HepG2 (cell line): ENCODE data around the gene SFI1. TPM values are rescaled to one million over a fixed set of nuclear protein-coding genes. Genes with fewer than 3 reads are reported as not detected.
A peak's percentile ranks its signal among the peaks of the same experiment; 100 is the strongest.

Experiments
- DMTF1 ChIP-seq: sonication (generic); formaldehyde crosslinking; IDR thresholded peaks from 2 replicates; pipeline ENCODE4 v1.4.0; 2020; ENCODE audit warnings: mild to moderate bottlenecking, missing genetic modification reagents
- ETV6 ChIP-seq: sonication (generic); formaldehyde crosslinking; conservative IDR thresholded peaks from 2 replicates; pipeline ENCODE4 v1.4.0; 2020; ENCODE audit warnings: missing genetic modification reagents
- FOXA3 ChIP-seq: IDR thresholded peaks from 2 replicates; pipeline ENCODE4 v1.6.1; 2016; ENCODE audit warnings: missing genetic modification reagents, missing compliant biosample characterization
- RFXAP ChIP-seq: sonication (generic); formaldehyde crosslinking; IDR thresholded peaks from 2 replicates; pipeline ENCODE4 v1.4.0; 2020; ENCODE audit warnings: missing genetic modification reagents, borderline replicate concordance
- RXRA ChIP-seq: sonication (generic); formaldehyde crosslinking; IDR thresholded peaks from 2 replicates; pipeline ENCODE4 v1.5.1; 2020; ENCODE audit warnings: missing genetic modification reagents
- SKIL ChIP-seq: sonication (generic); formaldehyde crosslinking; IDR thresholded peaks from 2 replicates; pipeline ENCODE4 v1.8.0; 2022; ENCODE audit warnings: missing genetic modification reagents, mild to moderate bottlenecking, moderate library complexity, borderline replicate concordance
- THRA ChIP-seq: sonication (generic); formaldehyde crosslinking; IDR thresholded peaks from 2 replicates; pipeline ENCODE4 v1.4.0; 2020; ENCODE audit warnings: missing genetic modification reagents, borderline replicate concordance
- ZNF362 ChIP-seq: sonication (generic); formaldehyde crosslinking; IDR thresholded peaks from 2 replicates; pipeline ENCODE4 v1.4.0; 2020; ENCODE audit warnings: missing genetic modification reagents, mild to moderate bottlenecking, borderline replicate concordance
- ZNF749 ChIP-seq: sonication (generic); formaldehyde crosslinking; IDR thresholded peaks from 2 replicates; pipeline ENCODE4 v1.8.0; 2022; ENCODE audit warnings: mild to moderate bottlenecking, missing genetic modification reagents, moderate library complexity, borderline replicate concordance
- polyA plus RNA-seq, 8 experiments: library from polyadenylated mRNA; depleted of rRNA in 3 of 8; stranded (reverse) in 7 of 8; unstranded in 1 of 8; fragments of >200 nt; fragmentation: Illumina TruSeq in 4 of 8; extraction: Trizol in 4 of 8; gene quantifications; 2 replicates each; pipeline versions ENCODE4 v1.2.1 to v1.2.3, GENCODE V29; 2011 to 2016; ENCODE audit warnings: low read depth in 4 of 8, missing spikeins in 1 of 8, mixed read lengths in 1 of 8; ENCODE audit not compliant: insufficient read depth in 1 of 8
- total RNA-seq, 5 experiments: library from RNA; depleted of rRNA; stranded (reverse); fragments of >200 nt; fragmentation: Illumina TruSeq; extraction: Trizol; gene quantifications; 2 replicates each; pipeline ENCODE4 v1.2.3, GENCODE V29; 2016; ENCODE audit warnings: low read depth in 1 of 5
- TF ChIP-seq, protein P1 (sequence below): sonication (generic); formaldehyde crosslinking; IDR thresholded peaks from 2 replicates; pipeline ENCODE4 v1.4.0; 2020; ENCODE audit warnings: missing genetic modification reagents
- TF ChIP-seq, protein P2 (sequence below): sonication (generic); formaldehyde crosslinking; IDR thresholded peaks from 2 replicates; pipeline ENCODE4 v1.8.1; 2023; ENCODE audit warnings: mild to moderate bottlenecking, missing genetic modification reagents
- TF ChIP-seq, protein P3 (sequence below): sonication (generic); formaldehyde crosslinking; IDR thresholded peaks from 2 replicates; pipeline ENCODE4 v1.5.0; 2020; ENCODE audit warnings: mild to moderate bottlenecking, low read depth, missing genetic modification reagents, borderline replicate concordance
- TF ChIP-seq, protein P4 (sequence below): IDR thresholded peaks from 2 replicates; pipeline ENCODE4 v1.6.1; 2016; ENCODE audit warnings: missing compliant biosample characterization, missing genetic modification reagents, borderline replicate concordance

The SFI1 gene
- total and polyA plus RNA-seq, 2 of the 13 experiments (the other 11 are each of a cell fraction or from before 2014, with no cell fraction given): 20.5 to 40.1 TPM

DNA sequence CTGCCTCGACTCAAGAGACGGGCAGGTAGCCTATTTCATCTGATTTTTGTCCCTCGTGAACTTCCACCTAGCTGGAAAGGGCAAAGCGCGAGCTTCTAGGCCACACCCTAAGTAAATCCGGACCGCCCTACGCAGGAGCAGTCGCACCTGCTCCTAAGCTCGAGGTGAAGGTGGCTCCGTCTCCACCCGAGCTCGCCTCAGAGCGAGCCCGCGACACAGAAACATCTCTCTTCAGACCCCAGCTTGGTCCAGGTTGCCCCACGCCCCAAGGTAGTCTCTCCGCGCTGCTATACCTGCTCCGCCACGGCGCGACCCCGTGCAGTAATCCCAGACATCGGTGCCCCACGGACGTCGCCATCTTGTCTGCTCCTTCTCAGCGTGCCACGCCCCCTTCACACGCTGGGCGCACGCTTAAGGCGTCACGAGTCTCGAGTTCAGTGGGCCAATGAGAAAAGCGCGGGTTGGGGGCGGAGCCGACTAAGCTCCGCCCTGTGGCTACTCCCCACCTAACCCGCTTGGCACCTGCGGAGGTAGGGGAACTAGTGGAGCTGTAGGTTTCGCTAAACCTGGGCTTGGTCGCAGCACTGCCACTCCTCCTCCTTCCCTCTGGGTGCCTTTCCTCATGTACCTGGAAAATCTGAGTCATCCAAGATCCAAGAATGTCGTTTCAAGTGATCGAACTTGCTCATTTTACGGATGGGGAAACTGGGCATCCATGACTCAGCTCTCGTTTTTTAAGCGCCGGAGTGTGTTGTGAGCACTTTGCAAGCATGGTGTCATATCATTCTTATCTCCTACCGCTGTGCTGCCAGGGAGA, 165.7 kb downstream of the SFI1 start, which contains the start of gene PISD (continued):
- TF ChIP-seq, protein P1, sequence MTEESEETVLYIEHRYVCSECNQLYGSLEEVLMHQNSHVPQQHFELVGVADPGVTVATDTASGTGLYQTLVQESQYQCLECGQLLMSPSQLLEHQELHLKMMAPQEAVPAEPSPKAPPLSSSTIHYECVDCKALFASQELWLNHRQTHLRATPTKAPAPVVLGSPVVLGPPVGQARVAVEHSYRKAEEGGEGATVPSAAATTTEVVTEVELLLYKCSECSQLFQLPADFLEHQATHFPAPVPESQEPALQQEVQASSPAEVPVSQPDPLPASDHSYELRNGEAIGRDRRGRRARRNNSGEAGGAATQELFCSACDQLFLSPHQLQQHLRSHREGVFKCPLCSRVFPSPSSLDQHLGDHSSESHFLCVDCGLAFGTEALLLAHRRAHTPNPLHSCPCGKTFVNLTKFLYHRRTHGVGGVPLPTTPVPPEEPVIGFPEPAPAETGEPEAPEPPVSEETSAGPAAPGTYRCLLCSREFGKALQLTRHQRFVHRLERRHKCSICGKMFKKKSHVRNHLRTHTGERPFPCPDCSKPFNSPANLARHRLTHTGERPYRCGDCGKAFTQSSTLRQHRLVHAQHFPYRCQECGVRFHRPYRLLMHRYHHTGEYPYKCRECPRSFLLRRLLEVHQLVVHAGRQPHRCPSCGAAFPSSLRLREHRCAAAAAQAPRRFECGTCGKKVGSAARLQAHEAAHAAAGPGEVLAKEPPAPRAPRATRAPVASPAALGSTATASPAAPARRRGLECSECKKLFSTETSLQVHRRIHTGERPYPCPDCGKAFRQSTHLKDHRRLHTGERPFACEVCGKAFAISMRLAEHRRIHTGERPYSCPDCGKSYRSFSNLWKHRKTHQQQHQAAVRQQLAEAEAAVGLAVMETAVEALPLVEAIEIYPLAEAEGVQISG: peak; percentile 90
- 0 out of 2 replicates have a peak, but pooled peaks have one; percentile 21 for TF ChIP-seq THRA (CRISPR knock-in tag)
- peak; percentile 52; the same call in 1 of the 2 replicates for TF ChIP-seq FOXA3 (CRISPR knock-in tag)
- no peak for TF ChIP-seq DMTF1 (CRISPR knock-in tag)
- peak; percentile 37; the same call in 1 of the 2 replicates for TF ChIP-seq SKIL (CRISPR knock-in tag)
- no peak for TF ChIP-seq ZNF749 (CRISPR knock-in tag)
- peak; percentile 85 for TF ChIP-seq RXRA
- TF ChIP-seq, protein P2, sequence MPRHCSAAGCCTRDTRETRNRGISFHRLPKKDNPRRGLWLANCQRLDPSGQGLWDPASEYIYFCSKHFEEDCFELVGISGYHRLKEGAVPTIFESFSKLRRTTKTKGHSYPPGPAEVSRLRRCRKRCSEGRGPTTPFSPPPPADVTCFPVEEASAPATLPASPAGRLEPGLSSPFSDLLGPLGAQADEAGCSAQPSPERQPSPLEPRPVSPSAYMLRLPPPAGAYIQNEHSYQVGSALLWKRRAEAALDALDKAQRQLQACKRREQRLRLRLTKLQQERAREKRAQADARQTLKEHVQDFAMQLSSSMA: peak; percentile 83; the same call in 1 of the 2 replicates
- TF ChIP-seq, protein P3, sequence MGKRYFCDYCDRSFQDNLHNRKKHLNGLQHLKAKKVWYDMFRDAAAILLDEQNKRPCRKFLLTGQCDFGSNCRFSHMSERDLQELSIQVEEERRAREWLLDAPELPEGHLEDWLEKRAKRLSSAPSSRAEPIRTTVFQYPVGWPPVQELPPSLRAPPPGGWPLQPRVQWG: no peak
- TF ChIP-seq ETV6 (CRISPR knock-in tag): peak; percentile 65; the same call in 1 of the 2 replicates
- TF ChIP-seq, protein P4, sequence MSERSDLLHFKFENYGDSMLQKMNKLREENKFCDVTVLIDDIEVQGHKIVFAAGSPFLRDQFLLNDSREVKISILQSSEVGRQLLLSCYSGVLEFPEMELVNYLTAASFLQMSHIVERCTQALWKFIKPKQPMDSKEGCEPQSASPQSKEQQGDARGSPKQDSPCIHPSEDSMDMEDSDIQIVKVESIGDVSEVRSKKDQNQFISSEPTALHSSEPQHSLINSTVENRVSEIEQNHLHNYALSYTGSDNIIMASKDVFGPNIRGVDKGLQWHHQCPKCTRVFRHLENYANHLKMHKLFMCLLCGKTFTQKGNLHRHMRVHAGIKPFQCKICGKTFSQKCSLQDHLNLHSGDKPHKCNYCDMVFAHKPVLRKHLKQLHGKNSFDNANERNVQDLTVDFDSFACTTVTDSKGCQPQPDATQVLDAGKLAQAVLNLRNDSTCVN: peak; percentile 91
- TF ChIP-seq ZNF362 (CRISPR knock-in tag): peak; percentile 34; the same call in 1 of the 2 replicates
- TF ChIP-seq RFXAP (CRISPR knock-in tag): peak; percentile 93; the same call in 1 of the 2 replicates
